HG02885 (cell line): ENCODE data around the gene ITIH6.
"Not testable (repeated sequence)": the region's sequence is repeated elsewhere in the genome, so short reads cannot be mapped to it uniquely, and the experiment has no call there.

ENCODE experiments used
- ATAC-seq: cut with Tn5 transposase; IDR thresholded peaks from one replicate; pipeline ENCODE4 v1.9.1; 2021; ENCODE audit warnings: mild to moderate bottlenecking; ENCODE audit not compliant: unreplicated experiment, poor library complexity

Gene ITIH6

GRCh38 chrX:54738567-54738966 lies 59.5 kb downstream of the ITIH6 start:
- ATAC-seq, result not testable (repeated sequence)

- ATAC-seq, result not testable (repeated sequence)
These were observed 61.6 kb downstream of the ITIH6 start for GRCh38 chrX:54736298-54736942.

DNA sequence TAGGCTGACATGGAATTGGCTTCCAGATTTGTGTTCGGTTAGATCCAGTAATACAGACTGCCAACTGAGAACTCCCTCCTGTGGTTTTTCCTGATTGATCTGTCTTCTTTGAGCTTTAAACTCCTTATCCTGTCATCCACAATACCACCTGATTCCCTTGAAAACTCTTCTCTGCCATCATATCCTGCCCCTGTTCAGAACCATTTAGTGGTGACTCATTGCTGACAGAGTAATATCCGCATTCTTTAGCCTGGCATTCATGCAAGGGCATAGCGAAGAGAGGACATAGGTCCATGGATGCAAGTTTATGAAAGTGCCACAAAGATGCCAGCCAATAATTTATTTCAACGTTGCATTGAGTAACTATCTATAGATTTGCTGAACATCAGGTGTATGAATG lies 76.6 kb downstream of the ITIH6 start:
- no peak for ATAC-seq

GRCh38 chrX:54715621-54716020 lies 82.4 kb downstream of the ITIH6 start:
- no peak for ATAC-seq

GRCh38 chrX:54714424-54714823 lies 83.6 kb downstream of the ITIH6 start:
- ATAC-seq, result no peak

- no peak for ATAC-seq
These were observed 86.3 kb downstream of the ITIH6 start for GRCh38 chrX:54711735-54712134.

DNA sequence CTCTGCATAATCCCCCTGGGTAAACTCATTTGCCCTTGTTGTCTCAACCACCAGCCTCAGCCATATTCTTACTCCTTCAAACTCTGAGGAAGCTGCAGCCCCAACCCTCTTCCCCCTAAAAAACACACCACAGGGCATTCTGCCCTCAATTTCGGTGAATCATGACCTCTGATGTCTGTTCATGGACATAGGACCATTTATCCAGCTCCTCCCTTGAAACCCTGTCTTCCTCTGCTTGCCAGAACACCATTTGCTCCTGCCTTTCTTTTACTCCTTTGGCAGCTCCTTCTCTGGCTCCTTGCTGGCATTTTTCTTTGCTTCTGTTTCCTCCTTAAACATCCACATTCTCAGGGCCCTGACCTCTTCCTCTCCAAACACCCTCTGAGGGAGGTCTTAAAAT lies 87.1 kb downstream of the ITIH6 start:
- ATAC-seq, result no peak

- ATAC-seq, result no peak
These were observed 89.7 kb downstream of the ITIH6 start for GRCh38 chrX:54708404-54708803.
